Renal cortical epithelial cell (primary cell): ENCODE data around the gene SPECC1. TPM values are rescaled to one million over a fixed set of nuclear protein-coding genes. Genes with fewer than 3 reads are reported as not detected.
A peak's percentile ranks its signal among the peaks of the same experiment; 100 is the strongest.
"Not testable (repeated sequence)": the region's sequence is repeated elsewhere in the genome, so short reads cannot be mapped to it uniquely, and the experiment has no call there.

Source experiments
- DNase-seq: peaks from one replicate; pipeline ENCODE4 v3.0.0-alpha.2; 2011; ENCODE audit warnings: low read depth
- total RNA-seq: library from RNA; depleted of rRNA; stranded (reverse); fragments of >200 nt; gene quantifications from 2 replicates; pipeline ENCODE4 v1.2.3, GENCODE V29; 2014

Gene SPECC1
- total RNA-seq, 1 donor from 2014 or later = 144 TPM

- no peak for DNase-seq
Measured at GRCh38 chr17:20092973-20093626, 83.9 kb downstream of the SPECC1 start.

GRCh38 chr17:20094777-20095176, 85.6 kb downstream of the SPECC1 start:
- DNase-seq = no peak

GRCh38 chr17:20095336-20096080, 86.3 kb downstream of the SPECC1 start:
- peak; percentile 15 for DNase-seq

GRCh38 chr17:20096430-20096829, 87.3 kb downstream of the SPECC1 start:
- no peak for DNase-seq

- no peak for DNase-seq
Measured at GRCh38 chr17:20097330-20097729, 88.2 kb downstream of the SPECC1 start.

GRCh38 chr17:20098314-20098713, 89.2 kb downstream of the SPECC1 start:
- no peak for DNase-seq

GRCh38 chr17:20100806-20101205, 91.6 kb downstream of the SPECC1 start:
- DNase-seq = not testable (repeated sequence)

GRCh38 chr17:20103454-20104446, 94.6 kb downstream of the SPECC1 start:
- DNase-seq = no peak

GRCh38 chr17:20105539-20106280, 96.6 kb downstream of the SPECC1 start:
- no peak for DNase-seq

- DNase-seq = not testable (repeated sequence)
Measured at GRCh38 chr17:20106446-20106845, 97.3 kb downstream of the SPECC1 start.

- no peak for DNase-seq
Measured at GRCh38 chr17:20109076-20109475, 99.9 kb downstream of the SPECC1 start.

GRCh38 chr17:20111538-20111937, 102.4 kb downstream of the SPECC1 start:
- no peak for DNase-seq

GRCh38 chr17:20114466-20114865, 105.3 kb downstream of the SPECC1 start:
- DNase-seq = no peak

- peak; percentile 26 for DNase-seq
Measured at GRCh38 chr17:20116683-20117309, 107.6 kb downstream of the SPECC1 start.

GRCh38 chr17:20118280-20118679, 109.1 kb downstream of the SPECC1 start:
- DNase-seq = no peak

GRCh38 chr17:20120836-20121235, 111.7 kb downstream of the SPECC1 start:
- no peak for DNase-seq

GRCh38 chr17:20121359-20122253, 112.4 kb downstream of the SPECC1 start:
- DNase-seq = peak; percentile 50

GRCh38 chr17:20122254-20122879, 113.2 kb downstream of the SPECC1 start:
- DNase-seq = no peak

GRCh38 chr17:20123209-20123608, 114.0 kb downstream of the SPECC1 start:
- no peak for DNase-seq
